ENCODE measurements around the gene ALDH1L1. TPM values are rescaled to one million over a fixed set of nuclear protein-coding genes. Genes with fewer than 3 reads are reported as not detected.
A peak's percentile ranks its signal among the peaks of the same experiment; 100 is the strongest.

The ALDH1L1 gene
- total and polyA plus RNA-seq, 2 of the 4 experiments (the other 2 are of a cell fraction): not detected

DNA sequence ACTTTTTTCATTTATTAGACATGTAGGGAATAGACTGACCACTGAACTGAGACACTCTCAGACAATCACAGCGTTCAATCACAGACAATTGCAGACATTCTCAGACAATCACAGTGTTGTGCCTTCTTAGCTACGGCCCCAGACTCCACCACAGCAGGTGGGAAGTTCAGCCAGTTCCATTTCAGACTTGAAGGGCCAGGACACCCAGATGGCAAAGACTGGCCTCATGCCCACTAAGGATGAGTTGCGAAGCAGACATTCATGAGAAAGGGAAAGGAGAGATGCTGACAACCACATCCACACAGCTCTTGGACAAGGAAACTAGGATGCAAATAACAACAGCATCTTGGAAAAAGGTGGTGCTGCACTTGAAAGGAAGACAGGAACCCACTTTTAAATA lies 21.9 kb upstream of the ALDH1L1 start:
- H2BK120ac ChIP-seq (ENCODE audit: low read depth, low read length): no peak overlapping the region
- WGBS, 2 experiments (ENCODE audit: extremely low coverage in 2 of 2, insufficient read length in 1 of 2): no CpG with 5 or more reads among the region's 3 CpGs

More for the DNA sequence above, 21.9 kb upstream of the ALDH1L1 start:
- Histone ChIP-seq H2BK5ac (ENCODE audit: low read depth, low read length, poor library complexity, severe bottlenecking) (no peak overlapping the region), H2AK5ac (ENCODE audit: low read depth, low read length) (no peak overlapping the region), H2BK15ac (ENCODE audit: low read depth, low read length) (no peak overlapping the region), H3K27ac (ENCODE audit: insufficient read depth, low read length) (no peak overlapping the region), H4K91ac (ENCODE audit: insufficient read depth, low read depth, low read length) (no peak overlapping the region), H3K56ac (ENCODE audit: extremely low read depth, insufficient read depth, low read length) (no peak overlapping the region), H3K79me1 (ENCODE audit: low read depth in 1 of 2, low read length in 2 of 2) (no peaks in the 10 kb centered on the region), H4K8ac (ENCODE audit: low read depth in 2 of 2, low read length in 2 of 2) (no peak overlapping the region), H3K27me3 (ENCODE audit: control insufficient read depth, insufficient read depth, low read length) (peaks cover 10% of the 10 kb centered on the region), H4K20me1 (ENCODE audit: insufficient read depth, low read length) (no peaks in the 10 kb centered on the region), H2AK9ac (replicated peaks; ENCODE audit: low read depth, low read length, poor library complexity) (peak overlapping the region; percentile 81), H2BK20ac (ENCODE audit: low read depth, low read length) (no peak overlapping the region), H3K9me3 (ENCODE audit: control insufficient read depth, insufficient read depth, low read length) (no peaks in the 10 kb centered on the region), H3K23ac (ENCODE audit: low read depth, low read length) (no peak overlapping the region), H3K18ac (ENCODE audit: low read depth, low read length) (no peak overlapping the region), H3K4me1 (ENCODE audit: control insufficient read depth, insufficient read depth, low read length) (no peaks in the 10 kb centered on the region; the same call in 1 of the 2 replicates), H3K36me3 (ENCODE audit: control insufficient read depth, insufficient read depth, low read length) (no peaks in the 10 kb centered on the region), H3K14ac (replicated peaks; ENCODE audit: low read depth, low read length) (no peak overlapping the region; the same call in 1 of the 2 replicates), H3K4me3 (ENCODE audit: insufficient read depth, low read depth, low read length) (no peak overlapping the region), H4K5ac (ENCODE audit: low read depth, low read length) (no peak overlapping the region), H3K4ac (ENCODE audit: low read depth, low read length) (no peak overlapping the region), H3K9ac (ENCODE audit: low read depth, low read length) (no peak overlapping the region), H3K4me2 (ENCODE audit: low read depth, low read length) (no peak overlapping the region), H2AFZ (replicated peaks; ENCODE audit: low read length, poor library complexity) (no peak overlapping the region), H3K9me1 (ENCODE audit: insufficient read depth, low read length) (no peaks in the 10 kb centered on the region)
- in situ Hi-C loops (cut with MboI; ENCODE audit: low sequenced_read_pairs) (no loop called here), intact Hi-C loops (cut with micrococcal nuclease) (no loop called here), dilution Hi-C loops (cut with HindIII; ENCODE audit: low sequenced_read_pairs, unreplicated experiment) (no loop called here)
- ChIA-PET POLR2A (ENCODE audit: unreplicated experiment) (no interaction called here), CTCF (no interaction called here)
- BruUV-seq (replicated peaks): no TSS peak
- ATAC-seq (ENCODE audit: low read depth) (no peak), DNase-seq (no peak)
- no peak for TF ChIP-seq MAFK (IDR thresholded peaks at IDR 0.05; ENCODE audit: low read depth, low read length)
- no peak for TF ChIP-seq SMC3 (IDR thresholded peaks at IDR 0.05; ENCODE audit: low read depth, low read length)
- TF ChIP-seq MAZ (IDR thresholded peaks at IDR 0.05; ENCODE audit: borderline replicate concordance, low read depth, low read length): no peak
